ENCODE measurements around the gene IL1RAPL1.

- TF ChIP-seq, protein P1, sequence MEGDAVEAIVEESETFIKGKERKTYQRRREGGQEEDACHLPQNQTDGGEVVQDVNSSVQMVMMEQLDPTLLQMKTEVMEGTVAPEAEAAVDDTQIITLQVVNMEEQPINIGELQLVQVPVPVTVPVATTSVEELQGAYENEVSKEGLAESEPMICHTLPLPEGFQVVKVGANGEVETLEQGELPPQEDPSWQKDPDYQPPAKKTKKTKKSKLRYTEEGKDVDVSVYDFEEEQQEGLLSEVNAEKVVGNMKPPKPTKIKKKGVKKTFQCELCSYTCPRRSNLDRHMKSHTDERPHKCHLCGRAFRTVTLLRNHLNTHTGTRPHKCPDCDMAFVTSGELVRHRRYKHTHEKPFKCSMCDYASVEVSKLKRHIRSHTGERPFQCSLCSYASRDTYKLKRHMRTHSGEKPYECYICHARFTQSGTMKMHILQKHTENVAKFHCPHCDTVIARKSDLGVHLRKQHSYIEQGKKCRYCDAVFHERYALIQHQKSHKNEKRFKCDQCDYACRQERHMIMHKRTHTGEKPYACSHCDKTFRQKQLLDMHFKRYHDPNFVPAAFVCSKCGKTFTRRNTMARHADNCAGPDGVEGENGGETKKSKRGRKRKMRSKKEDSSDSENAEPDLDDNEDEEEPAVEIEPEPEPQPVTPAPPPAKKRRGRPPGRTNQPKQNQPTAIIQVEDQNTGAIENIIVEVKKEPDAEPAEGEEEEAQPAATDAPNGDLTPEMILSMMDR (IDR thresholded peaks at IDR 0.05; ENCODE audit: insufficient read depth, low read length, poor library complexity, severe bottlenecking) = no peak
- no peak for TF ChIP-seq EZH2phosphoT487 (conservative IDR thresholded peaks at IDR 0.05; ENCODE audit: low read length)
These were observed 132.4 kb downstream of the IL1RAPL1 start for GRCh38 chrX:28719620-28720019.
